K562 (cell line): ENCODE data around the gene BCAR1. TPM values are rescaled to one million over a fixed set of nuclear protein-coding genes. Genes with fewer than 3 reads are reported as not detected.
A peak's percentile ranks its signal among the peaks of the same experiment; 100 is the strongest.

Experiments used
- CREM ChIP-seq: IDR thresholded peaks from 2 replicates; pipeline ENCODE4 v1.6.1; 2014; ENCODE audit warnings: antibody characterized with exemption, low read depth
- CTCF ChIP-seq, 3 experiments: IDR thresholded peaks in 2 of 3; conservative IDR thresholded peaks in 1 of 3; 2 replicates each; pipeline ENCODE4 v1.5.1; 2011 to 2012; ENCODE audit warnings: low read length in 3 of 3, mild to moderate bottlenecking in 3 of 3, control low read depth in 2 of 3, improper control_type of control experiment in 1 of 3, inconsistent platforms in 1 of 3, low read depth in 1 of 3, mixed read lengths in 1 of 3, moderate library complexity in 1 of 3; ENCODE audit not compliant: insufficient read depth in 2 of 3
- CXXC5 ChIP-seq: fragments of 250-450 bp; sonication (Bioruptor Pico); IDR thresholded peaks from 2 replicates; pipeline ENCODE4 v1.8.0; 2022; ENCODE audit warnings: inconsistent platforms, mild to moderate bottlenecking, moderate library complexity
- ESRRA ChIP-seq: fragments of 450-650 bp; IDR thresholded peaks from 2 replicates; pipeline ENCODE4 v1.6.1; 2014; ENCODE audit warnings: low read depth, mild to moderate bottlenecking, moderate library complexity, borderline replicate concordance
- FOXP1 ChIP-seq: sonication (generic); formaldehyde crosslinking; IDR thresholded peaks from 2 replicates; pipeline ENCODE4 v1.8.0; 2022; ENCODE audit warnings: mild to moderate bottlenecking, missing genetic modification reagents
- GABPA ChIP-seq: fragments of 200-800 bp; sonication (Bioruptor generic); conservative IDR thresholded peaks from 2 replicates; pipeline ENCODE4 v1.6.1; 2016; ENCODE audit warnings: low read depth, missing genetic modification characterization, missing compliant biosample characterization
- GABPB1 ChIP-seq: sonication (generic); formaldehyde crosslinking; IDR thresholded peaks from 2 replicates; pipeline ENCODE4 v1.8.0; 2022; ENCODE audit warnings: mild to moderate bottlenecking, missing genetic modification reagents
- L3MBTL2 ChIP-seq: fragments of 450-650 bp; IDR thresholded peaks from 2 replicates; pipeline ENCODE4 v1.6.1; 2016; ENCODE audit warnings: mild to moderate bottlenecking, moderate library complexity
- MAFK ChIP-seq: IDR thresholded peaks from 2 replicates; pipeline ENCODE4 v1.6.1; 2011; ENCODE audit warnings: low read length, improper control_type of control experiment
- NFIC ChIP-seq: fragments of 450-650 bp; IDR thresholded peaks from 2 replicates; pipeline ENCODE4 v1.6.1; 2017; ENCODE audit warnings: mild to moderate bottlenecking, inconsistent platforms
- NRF1 ChIP-seq, 2 experiments: fragments of 450-650 bp; IDR thresholded peaks in 1 of 2; conservative IDR thresholded peaks in 1 of 2; 2 replicates each; pipeline ENCODE4 v1.6.1; 2014; ENCODE audit warnings: mild to moderate bottlenecking in 2 of 2
- POLR2AphosphoS2 ChIP-seq: IDR thresholded peaks from 2 replicates; pipeline ENCODE4 v1.6.1; 2012; ENCODE audit warnings: low read length, improper control_type of control experiment
- PRPF4 ChIP-seq: fragments of 200-400 bp; formaldehyde crosslinking; IDR thresholded peaks from one replicate; pipeline ENCODE4 v1.6.1; 2017; ENCODE audit warnings: low read length, low read depth, mild to moderate bottlenecking; ENCODE audit not compliant: insufficient read depth, poor library complexity, severe bottlenecking
- RBM39 ChIP-seq: fragments of 200-400 bp; formaldehyde crosslinking; optimal IDR thresholded peaks from 2 replicates; pipeline ENCODE3; 2018; ENCODE audit warnings: low read depth, low read length
- SMARCC2 ChIP-seq: fragments of 450-650 bp; IDR thresholded peaks from 2 replicates; pipeline ENCODE4 v1.6.1; 2017; ENCODE audit warnings: antibody characterized with exemption, moderate library complexity, mild to moderate bottlenecking, low read depth
- SP1 ChIP-seq: sonication (generic); formaldehyde crosslinking; IDR thresholded peaks from 2 replicates; pipeline ENCODE4 v1.8.1; 2022; ENCODE audit warnings: mild to moderate bottlenecking, missing genetic modification reagents
- SUPT5H ChIP-seq: fragments of 450-650 bp; IDR thresholded peaks from 2 replicates; pipeline ENCODE4 v1.6.1; 2016
- TAF1 ChIP-seq: IDR thresholded peaks from 2 replicates; pipeline ENCODE4 v1.6.1; 2011; ENCODE audit warnings: mild to moderate bottlenecking, low read length, moderate library complexity; ENCODE audit not compliant: insufficient read depth, control insufficient read depth, severe bottlenecking; ENCODE audit errors: extremely low read depth
- UBTF ChIP-seq, 2 experiments: IDR thresholded peaks; 2 replicates each; pipeline ENCODE4 v1.6.1; 2012; ENCODE audit warnings: improper control_type of control experiment in 2 of 2, low read depth in 2 of 2, low read length in 2 of 2, borderline replicate concordance in 1 of 2
- YY1 ChIP-seq, 3 experiments: IDR thresholded peaks; 2 replicates each; pipeline ENCODE4 v1.6.1; 2011; ENCODE audit warnings: low read length in 2 of 3, mild to moderate bottlenecking in 2 of 3, moderate library complexity in 2 of 3, borderline replicate concordance in 1 of 3, control low read depth in 1 of 3, low read depth in 1 of 3; ENCODE audit not compliant: insufficient read depth in 3 of 3, insufficient replicate concordance in 2 of 3, control insufficient read depth in 1 of 3, insufficient read length in 1 of 3; ENCODE audit errors: extremely low read depth in 1 of 3
- ZKSCAN1 ChIP-seq: fragments of 150-350 bp; IDR thresholded peaks from 2 replicates; pipeline ENCODE4 v1.6.1; 2016; ENCODE audit warnings: low read depth, low read length
- polyA plus RNA-seq, 8 experiments: library from polyadenylated mRNA; depleted of rRNA in 4 of 8; stranded (reverse) in 5 of 8; unstranded in 3 of 8; fragments of >200 nt; fragmentation: Nextera tagmentation in 2 of 8; fragmentation: Illumina TruSeq in 1 of 8; extraction: Ambion mirVana in 2 of 8; extraction: Trizol in 1 of 8; gene quantifications; 2 replicates each; pipeline versions ENCODE4 v1.2.1 to v1.2.3, GENCODE V29; 2011 to 2014; ENCODE audit warnings: inconsistent platforms in 1 of 8, missing spikeins in 1 of 8
- total RNA-seq, 7 experiments: library from RNA; depleted of rRNA in 6 of 7; stranded (reverse); fragments of >200 nt in 6 of 7; fragmentation: Illumina TruSeq in 2 of 7; extraction: Trizol in 2 of 7; gene quantifications; 2 replicates each; pipeline versions ENCODE4 v1.2.1 to v1.2.3, GENCODE V29; 2011 to 2021; ENCODE audit warnings: low replicate concordance in 1 of 7

The BCAR1 gene
- total and polyA plus RNA-seq, 9 of the 15 experiments (the other 6 are each of a cell fraction or from before 2014, with no cell fraction given): 0.10 to 26.3 (median 3.6) TPM

GRCh38 chr16:75265911-75266701, 14.7 kb upstream of the BCAR1 start (continued):
- TF ChIP-seq CTCF (IDR thresholded peaks at IDR 0.05 in 2 of 3, conservative IDR thresholded peaks at IDR 0.05 in 1 of 3; ENCODE audit: insufficient read depth in 2 of 3, low read depth in 1 of 3, low read length in 3 of 3) (peak in 1 of 3 experiments; percentile 19; a peak in 1 of 6 replicates), ZKSCAN1 (0 out of 2 replicates have a peak, but pooled peaks have one; percentile 25), SP1 (CRISPR knock-in tag) (no peak), GABPB1 (CRISPR knock-in tag) (peak; percentile 57; the same call in 1 of the 2 replicates), TAF1 (peak; percentile 57), RBM39 (no peak), POLR2AphosphoS2 (no peak), FOXP1 (CRISPR knock-in tag) (0 out of 2 replicates have a peak, but pooled peaks have one; percentile 21), CREM (peak; percentile 30), UBTF (IDR thresholded peaks at IDR 0.05; ENCODE audit: borderline replicate concordance in 1 of 2, low read depth in 2 of 2, low read length in 2 of 2) (0 out of 4 replicates have a peak, but pooled peaks of 1 of the 2 experiments have one; percentile 27), GABPA (peak; percentile 38; the same call in 1 of the 2 replicates), NRF1 (conservative IDR thresholded peaks at IDR 0.05 in 1 of 2, IDR thresholded peaks at IDR 0.05 in 1 of 2) (peak; percentile 94 to 95), SMARCC2 (no peak), PRPF4 (peak; percentile 43), YY1 (IDR thresholded peaks at IDR 0.05; ENCODE audit: borderline replicate concordance in 1 of 3, control insufficient read depth in 1 of 3, extremely low read depth in 1 of 3, insufficient read depth in 3 of 3, insufficient read length in 1 of 3, insufficient replicate concordance in 2 of 3, low read depth in 1 of 3, low read length in 2 of 3) (peak in 1 of 3 experiments; percentile 43), ESRRA (peak; percentile 55; the same call in 1 of the 2 replicates), CXXC5 (peak; percentile 88), L3MBTL2 (peak; percentile 59), SUPT5H (peak; percentile 62), NFIC (peak; percentile 32; the same call in 1 of the 2 replicates), MAFK (no peak)
